Measurements from ENCODE around the gene UCK2.

- TF ChIP-seq CTCF (IDR thresholded peaks at IDR 0.05; ENCODE audit: low read depth, low read length, poor library complexity, severe bottlenecking) (no peak), EZH2phosphoT487 (IDR thresholded peaks at IDR 0.05; ENCODE audit: borderline replicate concordance, low read length) (no peak)
These were observed 29.2 kb downstream of the UCK2 start for GRCh38 chr1:165856606-165857005.
